GM20431 (cell line): Measurements from ENCODE around the gene SBK2.

Experiments
- in situ Hi-C: fragments of 300-500 bp; cut with MseI, MboI; formaldehyde crosslinking; loops from one replicate; pipeline ENCODE4 v1.15.0; 2020; ENCODE audit warnings: low sequenced_read_pairs; ENCODE audit not compliant: unreplicated experiment

The SBK2 gene

GRCh38 chr19:55554741-55555152, 17.8 kb upstream of the SBK2 start:
- in situ Hi-C loops, result no loop called here

GRCh38 chr19:55554302-55554701, 17.4 kb upstream of the SBK2 start:
- in situ Hi-C loops, result no loop called here

- in situ Hi-C loops, result no loop called here
Observed at GRCh38 chr19:55553217-55554182, 16.6 kb upstream of the SBK2 start.

- in situ Hi-C loops, result no loop called here
Observed at GRCh38 chr19:55552620-55553019, 15.7 kb upstream of the SBK2 start.

- in situ Hi-C loops, result no loop called here
Observed at GRCh38 chr19:55552206-55552605, 15.3 kb upstream of the SBK2 start.

- in situ Hi-C loops, result no loop called here
Observed at GRCh38 chr19:55550321-55550650, 13.4 kb upstream of the SBK2 start.

GRCh38 chr19:55549500-55550320, 12.8 kb upstream of the SBK2 start:
- in situ Hi-C loops, result no loop called here

GRCh38 chr19:55546822-55547614, 10.1 kb upstream of the SBK2 start:
- in situ Hi-C loops, result no loop called here

- in situ Hi-C loops, result no loop called here
Observed at GRCh38 chr19:55546011-55546410, 9.1 kb upstream of the SBK2 start.

- in situ Hi-C loops, result no loop called here
Observed at GRCh38 chr19:55545443-55545842, 8.5 kb upstream of the SBK2 start, which contains the start of gene SBK3. TSS of gene SBK3 (minus strand) at chr19:55545543. CDS start at chr19:55545543, 0 bp downstream.

GRCh38 chr19:55544776-55545439, 8.0 kb upstream of the SBK2 start:
- in situ Hi-C loops, result no loop called here

GRCh38 chr19:55544014-55544413, 7.1 kb upstream of the SBK2 start:
- in situ Hi-C loops, result no loop called here

GRCh38 chr19:55543567-55543966, 6.6 kb upstream of the SBK2 start:
- in situ Hi-C loops, result no loop called here

GRCh38 chr19:55542292-55542855, 5.4 kb upstream of the SBK2 start:
- in situ Hi-C loops, result no loop called here

- in situ Hi-C loops, result no loop called here
Observed at GRCh38 chr19:55541091-55541490, 4.2 kb upstream of the SBK2 start.

- in situ Hi-C loops, result no loop called here
Observed at GRCh38 chr19:55540619-55541018, 3.7 kb upstream of the SBK2 start.

GRCh38 chr19:55539090-55539984, 2.4 kb upstream of the SBK2 start:
- in situ Hi-C loops, result no loop called here

GRCh38 chr19:55538132-55538531, 1.2 kb upstream of the SBK2 start:
- in situ Hi-C loops, result no loop called here

GRCh38 chr19:55537741-55538111, 793 bp upstream of the SBK2 start:
- in situ Hi-C loops, result no loop called here
